Measurements from ENCODE around the gene GULP1. TPM values are rescaled to one million over a fixed set of nuclear protein-coding genes. Genes with fewer than 3 reads are reported as not detected.

GULP1 gene
- total RNA-seq, 1 experiment from 2014 or later: 140 TPM

- peak overlapping the region; percentile 69 for H3K4me2 ChIP-seq (ENCODE audit: insufficient read depth, insufficient read length, low read length)
- peak overlapping the region; percentile 88 to 100 (median 98) for H3K27ac Mint-ChIP-seq
- H3K4me1 Mint-ChIP-seq: peaks cover 27 to 37% of the 10 kb centered on the region in 2 experiments
- no peak overlapping the region for H3K18ac ChIP-seq (ENCODE audit: insufficient read length, low read depth, low read length)
- no peak overlapping the region for H4K91ac ChIP-seq (ENCODE audit: insufficient read length, low read depth, low read length)
- H4K5ac ChIP-seq (ENCODE audit: insufficient read length, low read depth, low read length): no peak overlapping the region
- DNase-seq: no peak
- H3K27me3 ChIP-seq (ENCODE audit: insufficient read depth, low read length): no peaks in the 10 kb centered on the region
- no peaks in the 10 kb centered on the region for H3K4me1 ChIP-seq (ENCODE audit: insufficient read depth, low read length)
- H3K56ac ChIP-seq (ENCODE audit: insufficient read length, low read depth, low read length): peak overlapping the region; percentile 50
- TF ChIP-seq, protein P1, sequence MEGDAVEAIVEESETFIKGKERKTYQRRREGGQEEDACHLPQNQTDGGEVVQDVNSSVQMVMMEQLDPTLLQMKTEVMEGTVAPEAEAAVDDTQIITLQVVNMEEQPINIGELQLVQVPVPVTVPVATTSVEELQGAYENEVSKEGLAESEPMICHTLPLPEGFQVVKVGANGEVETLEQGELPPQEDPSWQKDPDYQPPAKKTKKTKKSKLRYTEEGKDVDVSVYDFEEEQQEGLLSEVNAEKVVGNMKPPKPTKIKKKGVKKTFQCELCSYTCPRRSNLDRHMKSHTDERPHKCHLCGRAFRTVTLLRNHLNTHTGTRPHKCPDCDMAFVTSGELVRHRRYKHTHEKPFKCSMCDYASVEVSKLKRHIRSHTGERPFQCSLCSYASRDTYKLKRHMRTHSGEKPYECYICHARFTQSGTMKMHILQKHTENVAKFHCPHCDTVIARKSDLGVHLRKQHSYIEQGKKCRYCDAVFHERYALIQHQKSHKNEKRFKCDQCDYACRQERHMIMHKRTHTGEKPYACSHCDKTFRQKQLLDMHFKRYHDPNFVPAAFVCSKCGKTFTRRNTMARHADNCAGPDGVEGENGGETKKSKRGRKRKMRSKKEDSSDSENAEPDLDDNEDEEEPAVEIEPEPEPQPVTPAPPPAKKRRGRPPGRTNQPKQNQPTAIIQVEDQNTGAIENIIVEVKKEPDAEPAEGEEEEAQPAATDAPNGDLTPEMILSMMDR (conservative IDR thresholded peaks at IDR 0.05): no peak
- H2BK20ac ChIP-seq (ENCODE audit: low read depth, low read length, poor library complexity, severe bottlenecking): no peak overlapping the region
- H3K27ac ChIP-seq (ENCODE audit: insufficient read length, low read depth, low read length): peak overlapping the region; percentile 66
- peak overlapping the region; percentile 93 to 97 for H3K4me3 Mint-ChIP-seq
- no peak overlapping the region for H2BK5ac ChIP-seq (ENCODE audit: insufficient read length, low read length)
- H2BK12ac ChIP-seq (ENCODE audit: insufficient read length, low read depth, low read length): no peak overlapping the region
- no CpG with 5 or more reads among the region's 12 CpGs for WGBS (ENCODE audit: extremely low coverage, insufficient read length, low lambda C conversion rate)
- no peak overlapping the region for H4K8ac ChIP-seq (replicated peaks; ENCODE audit: insufficient read length, low read depth, low read length)
- H3K23me2 ChIP-seq (ENCODE audit: insufficient read length, low read depth, low read length, poor library complexity, severe bottlenecking): peaks cover 15% of the 10 kb centered on the region
- peak overlapping the region; percentile 97 for H3K9ac ChIP-seq (ENCODE audit: extremely low read depth, insufficient read length, low read length)
- H3K4ac ChIP-seq (ENCODE audit: low read depth, low read length): no peak overlapping the region
- no peak overlapping the region for H2BK120ac ChIP-seq (ENCODE audit: low read depth, low read length, poor library complexity, severe bottlenecking)
- H3K79me1 ChIP-seq (ENCODE audit: insufficient read depth, low read depth, low read length, poor library complexity, severe bottlenecking): no peaks in the 10 kb centered on the region
- H3K9me3 Mint-ChIP-seq: peaks cover 0 to 7% of the 10 kb centered on the region in 2 experiments; a peak in 4 of 5 replicates
- no peak overlapping the region for H2BK15ac ChIP-seq (ENCODE audit: low read depth, low read length)
- H3K79me2 ChIP-seq (ENCODE audit: insufficient read depth, low read length): peaks cover 29% of the 10 kb centered on the region; the same call in 1 of the 2 replicates
- no peaks in the 10 kb centered on the region for H3K9me3 ChIP-seq (ENCODE audit: control insufficient read depth, low read depth, low read length)
- H3T11ph ChIP-seq (ENCODE audit: low read length): no peak overlapping the region
- no peaks in the 10 kb centered on the region for H4K20me1 ChIP-seq (ENCODE audit: control insufficient read depth, insufficient read depth, insufficient read length)
- H3K36me3 Mint-ChIP-seq (ENCODE audit: insufficient read depth in 1 of 3, low read depth in 3 of 3): peaks cover 8 to 18% (median 10%) of the 10 kb centered on the region in 3 experiments; a peak in 6 of 7 replicates
- no peak overlapping the region for H2AK5ac ChIP-seq (ENCODE audit: insufficient read length, low read length)
- no peaks in the 10 kb centered on the region for H3K27me3 Mint-ChIP-seq (ENCODE audit: low read depth)
- no peak overlapping the region for H2AFZ ChIP-seq (ENCODE audit: low read length)
- H3K23ac ChIP-seq (ENCODE audit: insufficient read length, low read depth, low read length): no peak overlapping the region
- no peak overlapping the region for H3K14ac ChIP-seq (ENCODE audit: insufficient read depth, low read length)
Observed at GRCh38 chr2:188291142-188291616, 495 bp upstream of the GULP1 start.
